Activated CD8-positive, alpha-beta memory T cell treated with anti-CD3 and anti-CD28 coated beads, Interleukin-2, amount 50 U/mL, for 1 hour (primary cell): Measurements from ENCODE around the gene CACNA1E.

ENCODE experiments used
- DNase-seq: peaks from one replicate; pipeline ENCODE4 v3.0.0-alpha.2; 2020; ENCODE audit errors: extremely low read depth

The CACNA1E gene

GRCh38 chr1:181483285-181484195 is at the start of gene CACNA1E:
CACNA1E (plus strand) TSS chr1:181483517; CDS start chr1:181483745, 228 bp downstream.
- DNase-seq = no peak

DNA sequence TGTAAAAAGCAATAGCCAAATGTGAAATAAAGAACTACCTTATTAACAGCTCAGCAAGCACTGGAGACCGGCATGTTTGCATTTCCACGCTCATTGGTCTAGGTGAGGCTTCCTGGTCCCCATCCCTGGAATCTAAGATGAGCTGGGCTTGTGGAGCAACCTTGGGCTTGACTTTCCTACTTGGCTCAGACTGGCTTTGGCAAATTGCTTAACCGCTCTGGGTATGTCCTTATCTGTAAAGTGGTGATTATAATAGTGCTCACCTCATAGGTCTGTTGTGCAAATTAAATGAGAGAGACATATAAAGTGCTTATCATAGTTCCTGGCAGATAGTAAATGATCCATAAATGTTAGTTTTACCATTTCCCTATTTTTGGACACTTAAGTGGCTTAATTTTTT is 49.4 kb upstream of the CACNA1E start:
- DNase-seq = no peak

DNA sequence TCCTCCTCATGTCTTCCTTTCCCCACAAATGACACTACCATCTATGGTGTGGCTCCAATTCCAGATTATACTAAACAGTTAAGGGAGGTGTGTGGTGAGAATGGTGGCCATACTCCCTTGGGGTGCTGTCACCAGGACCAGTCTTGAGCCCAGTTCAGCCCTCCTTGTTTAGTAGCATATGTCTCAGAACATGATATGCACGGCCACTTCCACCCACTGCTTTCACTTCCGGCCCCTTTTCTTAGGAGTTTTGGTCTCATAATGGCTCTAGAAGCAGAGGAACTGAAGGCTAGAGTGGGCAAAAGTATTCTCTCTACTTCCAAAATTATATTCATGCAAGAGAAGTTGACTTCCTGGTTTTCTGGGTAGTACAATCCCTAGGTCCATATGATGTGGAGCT is 45.3 kb upstream of the CACNA1E start:
- no peak for DNase-seq

GRCh38 chr1:181440510-181440909 is 42.8 kb upstream of the CACNA1E start:
- no peak for DNase-seq

- no peak for DNase-seq
Observed at GRCh38 chr1:181442181-181442525, 41.2 kb upstream of the CACNA1E start.

DNA sequence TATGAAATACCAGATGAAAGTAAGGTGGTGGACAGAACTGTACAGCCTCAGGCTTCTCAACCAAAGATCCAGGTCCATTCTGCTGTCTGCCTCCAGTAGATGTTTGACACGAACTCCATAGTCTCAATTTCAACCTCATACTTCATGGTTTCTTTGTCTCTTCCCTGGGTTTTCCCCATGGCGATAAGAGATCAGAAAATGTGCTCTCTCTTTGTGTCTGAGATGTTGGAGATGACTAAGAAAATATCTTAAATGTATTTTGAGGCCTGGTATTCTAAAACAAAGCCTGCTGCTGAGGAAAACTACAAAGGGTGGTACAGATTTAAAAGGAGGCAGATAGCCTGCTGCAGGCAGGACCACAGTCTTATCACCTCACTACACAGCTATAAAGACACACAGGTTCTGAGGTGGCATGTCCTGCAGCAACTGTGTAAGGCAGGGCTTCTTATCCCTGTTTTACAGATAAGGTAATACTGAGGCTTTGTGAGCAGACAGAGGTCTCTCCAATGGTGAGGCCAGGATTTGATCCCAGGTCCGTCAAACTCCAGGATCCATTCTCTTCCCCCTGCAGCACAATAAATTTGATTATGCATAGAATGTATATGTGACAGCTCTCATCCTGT is 40.0 kb upstream of the CACNA1E start:
- DNase-seq = no peak

GRCh38 chr1:181445436-181445835 is 37.9 kb upstream of the CACNA1E start:
- DNase-seq = no peak

DNA sequence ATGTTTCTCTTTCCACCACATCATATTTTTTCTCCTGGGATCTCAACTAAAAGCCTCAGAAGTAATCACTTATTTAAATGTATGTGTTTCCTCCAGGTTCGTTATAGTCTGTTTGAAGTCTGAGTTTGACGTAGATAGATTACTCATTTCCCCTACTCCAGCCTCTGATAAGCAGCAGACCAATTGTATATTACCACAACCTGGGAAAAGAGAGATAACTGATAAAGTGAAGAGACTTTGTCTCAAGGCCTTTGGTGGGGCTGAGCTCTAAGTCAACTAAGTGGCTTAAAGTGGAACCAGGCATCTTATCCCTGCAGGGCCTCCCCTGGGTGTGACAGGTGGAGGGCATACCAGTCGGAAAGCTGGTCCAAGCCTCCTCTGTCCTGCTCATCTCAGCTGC is 34.9 kb upstream of the CACNA1E start:
- DNase-seq = no peak

- no peak for DNase-seq
Observed at GRCh38 chr1:181451661-181452230, 31.6 kb upstream of the CACNA1E start.

DNA sequence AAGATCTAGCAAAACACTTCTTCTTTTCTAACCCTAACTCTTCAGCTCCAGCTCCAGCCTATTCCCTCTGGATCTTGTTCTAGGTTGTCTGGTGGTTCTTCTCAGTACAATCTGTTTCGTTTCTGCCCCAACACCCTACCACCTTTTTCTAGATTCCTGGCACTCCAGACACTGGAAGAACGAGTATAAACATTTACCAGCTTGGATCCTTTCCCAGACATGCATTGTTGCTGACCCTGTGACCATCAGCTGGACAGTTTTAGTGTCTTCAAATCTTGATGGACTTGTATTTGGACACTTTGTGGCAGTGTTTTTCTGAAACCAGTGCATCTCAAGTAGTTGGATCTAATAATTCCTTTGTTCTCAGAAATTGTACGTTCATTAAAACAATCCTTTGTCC is 30.6 kb upstream of the CACNA1E start:
- DNase-seq = no peak

DNA sequence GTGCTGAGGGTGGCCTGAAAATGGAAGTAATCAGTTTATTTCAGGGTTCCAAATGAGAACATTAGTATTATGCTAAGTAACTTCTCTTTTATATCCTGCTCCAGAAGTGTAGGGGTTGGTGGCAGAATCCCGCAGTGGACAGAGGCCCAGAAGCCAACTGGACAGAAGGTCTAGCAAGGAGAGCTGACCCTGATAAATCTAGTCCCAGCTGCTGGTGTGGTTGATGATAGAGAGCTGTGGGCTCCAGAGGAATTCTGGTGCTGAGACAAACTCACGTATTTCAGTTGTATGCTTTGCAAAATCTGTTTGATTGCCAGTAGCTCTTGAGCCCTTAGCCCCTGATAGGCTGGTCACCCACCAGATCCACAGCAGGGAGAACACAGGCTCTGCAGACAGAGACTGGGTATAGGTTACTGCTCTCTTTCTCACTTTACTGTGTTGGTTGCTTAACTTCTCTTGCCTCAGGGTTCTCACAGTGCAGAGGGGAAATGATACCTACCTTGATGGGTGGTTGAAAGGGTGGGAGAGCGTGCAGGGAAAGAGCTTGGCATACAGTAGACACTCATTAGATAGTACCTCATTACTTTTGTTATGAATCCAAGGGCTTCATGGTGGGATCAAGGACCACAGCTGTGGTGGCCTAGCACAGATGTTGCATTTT is 29.6 kb upstream of the CACNA1E start:
- DNase-seq = no peak

GRCh38 chr1:181456551-181456950 is 26.8 kb upstream of the CACNA1E start:
- no peak for DNase-seq

DNA sequence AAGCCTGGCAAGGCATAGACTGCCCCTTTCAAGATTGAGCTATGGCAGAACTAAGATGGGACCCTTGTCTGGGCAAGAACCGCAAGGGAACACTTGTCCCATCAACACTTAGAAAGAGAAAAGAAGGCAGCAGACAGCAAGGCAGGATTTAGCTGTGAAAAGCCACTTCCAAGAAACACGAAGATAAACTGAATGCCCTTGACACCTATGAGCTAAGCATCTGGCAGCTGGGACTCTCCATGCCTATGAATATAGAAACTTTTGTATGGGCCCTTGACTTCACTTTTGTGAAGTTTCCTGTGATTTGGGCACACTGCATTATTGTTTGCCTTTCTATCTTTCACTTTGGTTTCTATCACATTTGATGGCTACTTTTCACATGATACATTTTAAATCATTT is 24.9 kb upstream of the CACNA1E start:
- DNase-seq = no peak

- DNase-seq = no peak
Observed at GRCh38 chr1:181459067-181459466, 24.2 kb upstream of the CACNA1E start.

DNA sequence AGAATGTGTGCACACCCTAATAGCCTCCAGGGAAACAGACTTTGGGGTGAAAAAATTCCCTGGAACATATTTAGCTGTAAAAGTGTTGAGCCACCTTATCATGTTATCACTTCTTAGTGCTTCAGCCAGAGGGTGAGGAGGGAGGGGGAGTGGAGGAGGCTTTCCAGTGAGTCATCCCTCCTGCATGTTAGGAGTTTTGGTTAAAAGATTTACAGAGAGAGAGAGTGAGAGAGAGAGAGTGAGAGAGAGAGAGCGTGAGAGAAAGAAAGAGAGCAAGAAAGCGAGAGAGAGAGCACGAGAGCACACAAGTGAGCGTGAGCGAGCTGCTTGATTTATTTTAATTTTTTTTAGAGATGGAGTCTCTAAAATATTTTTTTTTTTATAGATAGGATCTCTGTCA is 13.5 kb upstream of the CACNA1E start:
- no peak for DNase-seq

DNA sequence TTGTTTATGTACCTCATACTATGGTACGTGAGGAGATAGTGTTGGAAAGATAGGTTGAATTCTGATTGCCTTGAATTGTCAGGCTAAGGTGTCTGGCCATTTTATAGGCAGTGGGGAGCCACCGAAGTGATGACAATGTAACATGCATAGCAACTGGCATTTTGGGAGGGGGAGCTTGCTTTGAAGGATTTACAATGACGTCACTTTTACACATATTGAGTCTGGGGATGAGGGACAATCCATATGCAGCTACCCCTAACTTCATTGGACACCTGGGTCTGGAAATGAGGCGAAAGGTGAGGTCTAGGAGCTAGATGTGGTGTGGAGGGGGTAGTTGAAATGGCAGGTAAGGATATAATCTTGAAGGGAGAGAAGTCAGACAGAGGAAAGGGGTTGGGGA is 7.7 kb upstream of the CACNA1E start:
- no peak for DNase-seq

GRCh38 chr1:181476581-181476980 is 6.7 kb upstream of the CACNA1E start:
- DNase-seq = no peak

- no peak for DNase-seq
Observed at GRCh38 chr1:181478306-181478705, 5.0 kb upstream of the CACNA1E start.

GRCh38 chr1:181479137-181479745 is 4.1 kb upstream of the CACNA1E start:
- DNase-seq = no peak

DNA sequence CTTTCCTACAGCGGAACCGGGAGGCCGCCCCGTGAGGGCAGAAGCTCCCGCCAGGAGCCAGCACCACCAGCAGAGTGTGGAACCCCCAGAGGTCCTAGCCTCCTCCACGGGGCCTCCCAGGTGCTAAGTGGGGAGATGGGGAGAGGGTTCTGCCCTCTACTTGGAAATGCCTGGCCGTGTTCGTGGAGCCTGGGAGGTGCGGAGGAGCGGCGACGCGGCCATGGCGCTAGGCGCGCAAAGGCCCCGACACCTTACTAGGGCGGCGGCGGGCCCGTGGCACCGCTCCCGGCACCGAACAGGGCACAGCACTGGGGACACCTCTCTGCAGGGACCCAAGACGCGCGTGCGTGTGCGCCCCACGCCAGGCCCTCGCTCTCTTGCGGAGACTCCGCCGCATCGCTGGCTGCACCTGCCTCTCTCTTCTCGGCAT is 1.3 kb upstream of the CACNA1E start:
- no peak for DNase-seq

DNA sequence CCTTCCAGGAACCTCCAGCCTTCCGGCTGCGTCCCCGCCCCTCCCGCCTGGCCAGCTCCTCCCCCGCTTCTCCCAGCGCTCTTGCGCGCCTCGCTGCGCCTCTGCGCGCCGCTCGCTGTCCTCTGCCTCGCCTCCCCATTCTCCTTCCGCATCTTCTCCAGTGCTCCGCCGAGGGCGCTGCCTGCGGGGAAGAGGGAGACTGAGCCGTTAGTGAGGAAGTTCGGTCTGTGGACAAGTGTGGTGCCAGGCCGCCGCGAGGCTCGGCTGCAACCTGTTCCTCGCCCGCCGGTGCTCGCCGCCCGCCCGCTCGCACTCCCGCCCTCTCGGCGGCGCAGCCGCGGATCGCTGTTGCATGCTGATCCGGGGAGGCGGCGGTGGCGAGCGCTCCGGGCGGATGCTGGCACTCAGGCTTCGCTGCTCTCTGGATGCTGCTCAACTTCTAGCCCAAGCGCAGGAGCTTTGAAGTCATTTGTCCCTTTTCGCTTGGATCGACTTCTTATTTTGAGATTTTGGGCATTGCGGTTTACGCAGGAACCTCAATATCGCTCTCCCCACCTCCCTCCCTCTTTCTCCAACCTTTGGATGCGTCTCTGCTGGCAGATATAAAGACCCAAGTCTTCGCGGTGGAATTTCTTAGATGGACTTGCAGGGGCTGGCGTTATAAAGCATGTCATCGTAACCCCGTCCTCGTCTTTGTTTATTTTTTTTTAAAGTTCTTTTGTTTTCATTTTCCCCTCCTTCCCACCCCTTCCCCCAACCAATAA is 614 bp upstream of the CACNA1E start:
- no peak for DNase-seq
